ENCODE results near the gene SPATA13.

GRCh38 chr13:24153347-24153746, 7.2 kb upstream of the SPATA13 start:
- TF ChIP-seq, protein P1, sequence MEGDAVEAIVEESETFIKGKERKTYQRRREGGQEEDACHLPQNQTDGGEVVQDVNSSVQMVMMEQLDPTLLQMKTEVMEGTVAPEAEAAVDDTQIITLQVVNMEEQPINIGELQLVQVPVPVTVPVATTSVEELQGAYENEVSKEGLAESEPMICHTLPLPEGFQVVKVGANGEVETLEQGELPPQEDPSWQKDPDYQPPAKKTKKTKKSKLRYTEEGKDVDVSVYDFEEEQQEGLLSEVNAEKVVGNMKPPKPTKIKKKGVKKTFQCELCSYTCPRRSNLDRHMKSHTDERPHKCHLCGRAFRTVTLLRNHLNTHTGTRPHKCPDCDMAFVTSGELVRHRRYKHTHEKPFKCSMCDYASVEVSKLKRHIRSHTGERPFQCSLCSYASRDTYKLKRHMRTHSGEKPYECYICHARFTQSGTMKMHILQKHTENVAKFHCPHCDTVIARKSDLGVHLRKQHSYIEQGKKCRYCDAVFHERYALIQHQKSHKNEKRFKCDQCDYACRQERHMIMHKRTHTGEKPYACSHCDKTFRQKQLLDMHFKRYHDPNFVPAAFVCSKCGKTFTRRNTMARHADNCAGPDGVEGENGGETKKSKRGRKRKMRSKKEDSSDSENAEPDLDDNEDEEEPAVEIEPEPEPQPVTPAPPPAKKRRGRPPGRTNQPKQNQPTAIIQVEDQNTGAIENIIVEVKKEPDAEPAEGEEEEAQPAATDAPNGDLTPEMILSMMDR (IDR thresholded peaks at IDR 0.05), result no peak
- no peak for TF ChIP-seq POLR2A (IDR thresholded peaks at IDR 0.05)

All from uterus (tissue), 2 donors.